AG09319 (cell line): ENCODE measurements around the gene ZDHHC11.
"Not testable (repeated sequence)": the region's sequence is repeated elsewhere in the genome, so short reads cannot be mapped to it uniquely, and the experiment has no call there.

ENCODE experiments used
- DNase-seq: peaks from one replicate; pipeline ENCODE4 v3.0.0-alpha.2; 2010; ENCODE audit warnings: low read depth; ENCODE audit errors: extremely low read depth
- CTCF ChIP-seq: IDR thresholded peaks from 2 replicates; pipeline ENCODE4 v1.5.1; 2011; ENCODE audit warnings: low read depth, mild to moderate bottlenecking, inconsistent platforms, low read length, moderate library complexity

The ZDHHC11 gene

GRCh38 chr5:763998-764781 lies 86.6 kb downstream of the ZDHHC11 start:
- DNase-seq, result no peak
- TF ChIP-seq CTCF, result no peak

GRCh38 chr5:763397-763796 lies 87.4 kb downstream of the ZDHHC11 start:
- DNase-seq, result no peak
- TF ChIP-seq CTCF, result no peak

- not testable (repeated sequence) for DNase-seq
Measured at GRCh38 chr5:762996-763395, 87.8 kb downstream of the ZDHHC11 start.

- TF ChIP-seq CTCF, result no peak
- DNase-seq, result no peak
Measured at GRCh38 chr5:761854-762710, 88.7 kb downstream of the ZDHHC11 start.

- DNase-seq, result no peak
- TF ChIP-seq CTCF, result no peak
Measured at GRCh38 chr5:761059-761771, 89.6 kb downstream of the ZDHHC11 start.

- no peak for TF ChIP-seq CTCF
Measured at GRCh38 chr5:760363-761058, 90.3 kb downstream of the ZDHHC11 start.

GRCh38 chr5:759781-760362 lies 90.9 kb downstream of the ZDHHC11 start:
- no peak for TF ChIP-seq CTCF
- DNase-seq, result no peak

More at GRCh38 chr5:760363-761058, 90.3 kb downstream of the ZDHHC11 start:
- DNase-seq, result no peak
